Adrenal gland (tissue), 12 donors: ENCODE data around the gene DGKG. TPM values are rescaled to one million over a fixed set of nuclear protein-coding genes. Genes with fewer than 3 reads are reported as not detected.

Experiments
- DNase-seq, 7 donors: peaks; one replicate each; pipeline ENCODE4 v3.0.0-alpha.2; 2019 to 2020
- H3K27ac ChIP-seq, 5 donors: fragments of 200-600 bp; sonication (generic) in 4 of 5; 1 replicate in 3 of 5; 2 replicates in 2 of 5; pipeline versions ENCODE4 v1.5.1 to v1.8.0; 2016 to 2020; ENCODE audit warnings: mild to moderate bottlenecking in 1 of 5
- H3K27me3 ChIP-seq: fragments of 200-600 bp; 2 replicates; pipeline ENCODE4 v1.8.0; 2021
- H3K36me3 ChIP-seq, 2 donors: fragments of 200-600 bp; replicated peaks in 1 of 2; 1 replicate in 1 of 2; 2 replicates in 1 of 2; pipeline versions ENCODE4 v1.5.1 to v1.8.0; 2018 to 2022
- H3K4me1 ChIP-seq, 2 donors: fragments of 200-600 bp; replicated peaks in 1 of 2; 1 replicate in 1 of 2; 2 replicates in 1 of 2; pipeline versions ENCODE4 v1.5.1 to v1.8.0; 2018 to 2021
- H3K4me3 ChIP-seq, 4 donors: fragments of 200-600 bp; sonication (generic) in 3 of 4; one replicate each; pipeline ENCODE4 v1.5.1; 2016 to 2018
- H3K9me3 ChIP-seq, 3 donors: fragments of 200-600 bp; sonication (generic) in 1 of 3; replicated peaks in 1 of 3; 1 replicate in 2 of 3; 2 replicates in 1 of 3; pipeline versions ENCODE4 v1.5.1 to v1.8.0; 2016 to 2021
- POLR2A ChIP-seq, 2 donors: fragments of 450-650 bp; IDR thresholded peaks; one replicate each; pipeline ENCODE4 v1.6.1; 2017; ENCODE audit warnings: antibody characterized with exemption in 2 of 2, mild to moderate bottlenecking in 2 of 2, moderate library complexity in 1 of 2
- WGBS, 4 donors: extraction: QIAGEN DNeasy Blood & Tissue Kit in 2 of 4; methylation state at CpG; one replicate each; pipeline versions ENCODE4 v1.1.5 to v1.1.7; 2013 to 2017; 5-methylcytosine and 5-hydroxymethylcytosine counted together
- intact Hi-C, 2 donors: fragments of 100-400 bp; cut with DNase I; formaldehyde crosslinking; loops; one replicate each; pipeline versions ENCODE4 v1.14.1 to v1.15.0; 2022 to 2023
- polyA plus RNA-seq, 3 donors: library from polyadenylated mRNA; stranded (reverse); fragments of 200-250 nt in 2 of 3; fragments of 350-450 nt in 1 of 3; fragmentation: Illumina TruSeq in 1 of 3; extraction: RNeasy Lipid Tissue Mini Kit (QIAGEN cat#74804) in 1 of 3; gene quantifications; one replicate each; pipeline ENCODE4 v1.2.3, GENCODE V29; 2013 to 2014
- total RNA-seq, 9 donors: library from RNA; depleted of rRNA in 4 of 9; stranded (reverse); fragments of >200 nt in 4 of 9; fragments of 120-200 nt in 1 of 9; fragmentation: NEBNext Ultra II Directional in 1 of 9; extraction: Animal tissue kit (Norgen Biotek cat#: 25700) in 1 of 9; gene quantifications; one replicate each; pipeline versions ENCODE4 v1.1.0 to v1.2.4, GENCODE V29; 2013 to 2023
- TF ChIP-seq, protein P1 (sequence below), 6 experiments: fragments of 450-650 bp in 4 of 6; fragments of 200-600 bp in 2 of 6; sonication (generic) in 1 of 6; IDR thresholded peaks; 1 replicate in 5 of 6; 2 replicates in 1 of 6; pipeline versions ENCODE4 v1.5.1 to v1.8.0; 2016 to 2021; ENCODE audit warnings: antibody characterized with exemption in 6 of 6, mild to moderate bottlenecking in 2 of 6, moderate library complexity in 1 of 6
- donor health status: healthy with polysubstance abuse.
- donor health status: Bipolar disorder and iron deficiency.
- donor health status: DM: yes; HTN: yes; CAD: no.
- donor health status: DM: no; HTN: no; CAD: no.
- donor health status: DM: no; HTN: no; CAD: no.
- donor health status: DM: yes; HTN: yes; CAD: no.

The DGKG gene
- total and polyA plus RNA-seq, 12 donors: 2.9 to 43.7 (median 28.3) TPM

DNA sequence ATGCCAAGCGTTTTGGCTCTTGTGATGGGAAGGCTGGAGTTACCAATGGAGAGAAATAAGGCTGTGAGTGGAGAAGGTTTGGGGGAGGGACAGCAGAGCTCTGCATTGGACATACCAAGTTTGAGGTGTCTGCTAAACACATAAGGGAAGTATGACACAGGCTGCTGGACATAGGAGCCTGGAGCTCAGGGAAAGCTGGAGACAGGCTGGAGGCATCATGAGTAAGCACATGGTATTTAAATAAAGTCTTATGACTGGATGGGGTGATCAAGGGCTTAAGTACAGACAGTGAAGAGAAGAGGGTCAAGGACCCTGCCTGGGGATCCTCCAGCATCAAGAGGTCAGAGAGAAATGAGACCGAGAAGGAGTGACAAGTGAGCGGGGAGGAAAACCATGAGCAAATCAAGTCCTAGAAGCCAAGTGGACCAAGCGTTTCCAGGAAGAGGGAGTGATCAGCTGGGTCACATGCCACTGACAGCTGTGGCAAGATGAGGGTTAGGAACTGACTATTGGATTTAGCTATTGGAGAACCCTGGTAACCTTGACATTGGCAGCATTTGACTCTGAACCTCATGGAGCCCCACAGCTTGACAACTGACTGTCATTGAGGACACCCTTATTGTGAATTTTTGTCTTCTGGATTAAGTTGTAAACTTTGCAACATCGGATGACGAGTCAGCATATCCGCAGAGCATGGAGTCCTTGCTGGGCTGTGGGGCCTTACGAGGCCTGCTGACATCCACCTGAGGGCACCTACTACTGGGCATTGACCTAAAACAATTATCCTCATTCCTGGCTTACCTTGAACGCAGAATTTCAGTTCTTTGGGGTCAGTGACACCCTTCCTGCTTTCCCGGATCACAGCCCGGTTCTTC is 174.4 kb downstream of the DGKG start:
- TF ChIP-seq POLR2A (IDR thresholded peaks at IDR 0.05): no peak
- TF ChIP-seq, protein P1, sequence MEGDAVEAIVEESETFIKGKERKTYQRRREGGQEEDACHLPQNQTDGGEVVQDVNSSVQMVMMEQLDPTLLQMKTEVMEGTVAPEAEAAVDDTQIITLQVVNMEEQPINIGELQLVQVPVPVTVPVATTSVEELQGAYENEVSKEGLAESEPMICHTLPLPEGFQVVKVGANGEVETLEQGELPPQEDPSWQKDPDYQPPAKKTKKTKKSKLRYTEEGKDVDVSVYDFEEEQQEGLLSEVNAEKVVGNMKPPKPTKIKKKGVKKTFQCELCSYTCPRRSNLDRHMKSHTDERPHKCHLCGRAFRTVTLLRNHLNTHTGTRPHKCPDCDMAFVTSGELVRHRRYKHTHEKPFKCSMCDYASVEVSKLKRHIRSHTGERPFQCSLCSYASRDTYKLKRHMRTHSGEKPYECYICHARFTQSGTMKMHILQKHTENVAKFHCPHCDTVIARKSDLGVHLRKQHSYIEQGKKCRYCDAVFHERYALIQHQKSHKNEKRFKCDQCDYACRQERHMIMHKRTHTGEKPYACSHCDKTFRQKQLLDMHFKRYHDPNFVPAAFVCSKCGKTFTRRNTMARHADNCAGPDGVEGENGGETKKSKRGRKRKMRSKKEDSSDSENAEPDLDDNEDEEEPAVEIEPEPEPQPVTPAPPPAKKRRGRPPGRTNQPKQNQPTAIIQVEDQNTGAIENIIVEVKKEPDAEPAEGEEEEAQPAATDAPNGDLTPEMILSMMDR (IDR thresholded peaks at IDR 0.05): no peak
- peak in 2 of 7 donors; percentile 42 to 43 for DNase-seq
- WGBS, 4 donors: 77 to 87% (median 79%) methylated on average over 11 of the region's 11 CpGs
- Histone ChIP-seq H3K27ac (peak overlapping the region in 1 of 5 donors; percentile 14), H3K27me3 (no peaks in the 10 kb centered on the region), H3K4me1 (no peaks in the 10 kb centered on the region), H3K9me3 (no peaks in the 10 kb centered on the region), H3K4me3 (no peak overlapping the region), H3K36me3 (no peaks in the 10 kb centered on the region)
- intact Hi-C loops: no loop called here

DNA sequence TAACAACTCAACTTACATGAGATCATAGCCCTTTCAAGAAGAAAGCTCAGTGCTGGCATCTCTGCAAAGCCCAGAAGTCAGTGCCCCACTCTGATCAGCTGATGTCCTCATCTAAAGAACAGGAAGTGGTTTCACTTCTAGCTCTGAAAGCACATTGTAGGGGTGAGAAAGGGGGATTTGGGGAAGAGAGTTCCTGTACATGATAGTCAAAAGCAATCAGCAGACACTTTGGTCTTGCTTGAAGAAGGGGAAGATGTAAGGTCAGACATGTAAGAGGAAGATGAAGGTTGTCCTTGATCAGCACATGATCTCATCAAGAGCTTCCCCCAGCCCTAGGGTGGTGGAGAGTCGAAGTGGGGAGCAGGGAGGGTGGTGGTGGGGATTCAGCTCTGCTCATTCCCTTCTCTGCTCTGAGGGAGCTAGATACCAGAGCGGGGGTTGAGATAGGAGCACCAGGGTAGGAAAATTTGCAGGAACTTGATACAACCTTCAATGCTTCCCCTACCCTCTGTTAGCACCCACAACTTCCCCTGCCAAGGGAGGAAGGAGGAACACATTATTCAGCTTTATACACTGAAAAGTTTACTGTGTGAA is 176.7 kb downstream of the DGKG start:
- H3K27ac ChIP-seq: peak overlapping the region in 4 of 5 donors; percentile 1 to 76 (median 14)
- no peaks in the 10 kb centered on the region for H3K4me1 ChIP-seq
- H3K9me3 ChIP-seq: no peaks in the 10 kb centered on the region
- WGBS, 4 donors: 65 to 100% (median 74%) methylated on average over 2 of the region's 2 CpGs
- no peaks in the 10 kb centered on the region for H3K27me3 ChIP-seq
- H3K36me3 ChIP-seq: no peaks in the 10 kb centered on the region
- H3K4me3 ChIP-seq: no peak overlapping the region
- intact Hi-C loops: no loop called here
- TF ChIP-seq, protein P1 (IDR thresholded peaks at IDR 0.05): no peak
- no peak for TF ChIP-seq POLR2A (IDR thresholded peaks at IDR 0.05)
- DNase-seq: peak in 2 of 7 donors; percentile 50 to 52

DNA sequence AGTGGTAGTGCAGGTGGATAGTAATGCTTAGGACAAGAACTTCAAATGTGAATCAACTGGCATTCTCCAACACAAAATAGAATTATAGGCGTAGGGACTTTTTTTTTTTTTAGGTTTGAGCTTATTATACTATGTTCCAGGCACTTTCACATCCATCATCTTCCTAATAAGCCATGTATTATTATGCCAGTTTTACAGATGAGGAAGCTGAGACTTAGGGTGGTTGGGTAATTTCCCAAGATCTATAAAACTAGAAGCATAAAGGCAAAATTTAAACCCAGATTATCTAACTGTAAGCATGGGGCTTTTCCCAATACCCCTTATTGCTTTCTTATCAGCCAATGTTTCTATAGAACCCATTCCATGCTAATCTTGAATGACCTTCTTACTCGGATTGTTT is 178.0 kb downstream of the DGKG start:
- intact Hi-C loops: no loop called here
- Histone ChIP-seq H3K36me3 (no peaks in the 10 kb centered on the region), H3K9me3 (no peaks in the 10 kb centered on the region), H3K27me3 (no peaks in the 10 kb centered on the region), H3K27ac (peak overlapping the region in 1 of 5 donors; percentile 76), H3K4me1 (no peaks in the 10 kb centered on the region), H3K4me3 (no peak overlapping the region)
- no peak for TF ChIP-seq POLR2A (IDR thresholded peaks at IDR 0.05)
- TF ChIP-seq, protein P1 (IDR thresholded peaks at IDR 0.05): no peak
- no peak for DNase-seq
- WGBS, 4 donors: 70 to 83% (median 82%) methylated on average over 2 of the region's 2 CpGs

DNA sequence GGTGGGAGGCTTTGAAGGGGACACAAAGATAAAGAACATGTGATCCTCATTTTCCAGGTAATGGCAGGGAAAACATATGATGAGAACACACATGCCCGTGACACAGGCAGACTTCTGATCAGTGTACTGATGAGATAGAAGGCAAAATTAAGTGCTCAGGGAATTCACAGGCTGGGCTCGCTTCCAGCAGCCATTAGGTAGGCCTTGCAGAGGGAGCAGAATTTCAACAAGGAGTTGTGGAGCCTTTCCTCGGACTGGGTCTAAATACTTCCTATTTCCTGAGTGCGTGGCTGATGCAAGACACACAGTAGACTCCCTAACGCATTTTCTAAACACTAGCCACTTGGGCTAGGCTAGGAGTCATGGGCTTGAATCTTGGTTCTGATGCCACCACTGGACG is 179.2 kb downstream of the DGKG start:
- H3K36me3 ChIP-seq: no peaks in the 10 kb centered on the region

More for the DNA sequence above, 179.2 kb downstream of the DGKG start:
- peak in 2 of 7 donors; percentile 39 to 61 for DNase-seq
- Histone ChIP-seq H3K27ac (peak overlapping the region in 1 of 5 donors; percentile 17), H3K4me3 (no peak overlapping the region), H3K27me3 (no peaks in the 10 kb centered on the region), H3K9me3 (no peaks in the 10 kb centered on the region), H3K4me1 (no peaks in the 10 kb centered on the region)
- TF ChIP-seq POLR2A (IDR thresholded peaks at IDR 0.05): no peak
- TF ChIP-seq, protein P1 (IDR thresholded peaks at IDR 0.05): no peak
- intact Hi-C loops: no loop called here
- 65 to 78% (median 76%) methylated on average over 6 of the region's 6 CpGs for WGBS, 4 donors
